ENCODE measurements around the gene CEACAM5.
"Not testable (repeated sequence)": the region's sequence is repeated elsewhere in the genome, so short reads cannot be mapped to it uniquely, and the experiment has no call there.

Gene CEACAM5

DNA sequence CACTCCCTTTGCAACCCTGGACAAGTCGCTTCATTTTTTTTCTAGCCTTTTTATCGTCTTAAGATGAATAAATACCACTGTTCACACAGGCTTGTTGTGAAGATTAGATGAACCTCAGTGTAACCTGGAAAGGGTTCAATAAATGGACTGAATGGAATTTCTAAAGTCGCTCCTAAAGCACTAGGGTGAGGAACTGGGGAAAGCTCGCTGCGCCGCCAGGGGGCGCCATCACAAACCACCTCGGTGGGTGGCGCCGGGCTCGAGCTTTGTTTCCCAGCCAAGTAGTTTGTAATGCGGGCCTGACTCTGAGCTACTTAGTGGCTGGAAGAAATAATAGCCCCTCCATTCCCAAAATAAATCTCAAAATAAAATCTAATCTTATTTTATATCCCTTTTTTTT, 44.7 kb downstream of the CEACAM5 start:
- no peak for DNase-seq (ENCODE audit: low read depth, low spot score)
- TF ChIP-seq, protein P1, sequence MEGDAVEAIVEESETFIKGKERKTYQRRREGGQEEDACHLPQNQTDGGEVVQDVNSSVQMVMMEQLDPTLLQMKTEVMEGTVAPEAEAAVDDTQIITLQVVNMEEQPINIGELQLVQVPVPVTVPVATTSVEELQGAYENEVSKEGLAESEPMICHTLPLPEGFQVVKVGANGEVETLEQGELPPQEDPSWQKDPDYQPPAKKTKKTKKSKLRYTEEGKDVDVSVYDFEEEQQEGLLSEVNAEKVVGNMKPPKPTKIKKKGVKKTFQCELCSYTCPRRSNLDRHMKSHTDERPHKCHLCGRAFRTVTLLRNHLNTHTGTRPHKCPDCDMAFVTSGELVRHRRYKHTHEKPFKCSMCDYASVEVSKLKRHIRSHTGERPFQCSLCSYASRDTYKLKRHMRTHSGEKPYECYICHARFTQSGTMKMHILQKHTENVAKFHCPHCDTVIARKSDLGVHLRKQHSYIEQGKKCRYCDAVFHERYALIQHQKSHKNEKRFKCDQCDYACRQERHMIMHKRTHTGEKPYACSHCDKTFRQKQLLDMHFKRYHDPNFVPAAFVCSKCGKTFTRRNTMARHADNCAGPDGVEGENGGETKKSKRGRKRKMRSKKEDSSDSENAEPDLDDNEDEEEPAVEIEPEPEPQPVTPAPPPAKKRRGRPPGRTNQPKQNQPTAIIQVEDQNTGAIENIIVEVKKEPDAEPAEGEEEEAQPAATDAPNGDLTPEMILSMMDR (IDR thresholded peaks at IDR 0.05; ENCODE audit: insufficient read depth, low read length, missing control alignments) = peak; percentile 57
- POLR2A ChIA-PET = no interaction called here
- H3K4me3 ChIP-seq (ENCODE audit: low read depth, low read length) = no peak overlapping the region
- CTCF ChIA-PET = interaction anchor here (0.6 to 4.9 kb wide), 21 partner anchors 10 to 312 kb away, joined by 3 to 41 read pairs (median 4); no protein-coding TSS in a partner anchor

DNA sequence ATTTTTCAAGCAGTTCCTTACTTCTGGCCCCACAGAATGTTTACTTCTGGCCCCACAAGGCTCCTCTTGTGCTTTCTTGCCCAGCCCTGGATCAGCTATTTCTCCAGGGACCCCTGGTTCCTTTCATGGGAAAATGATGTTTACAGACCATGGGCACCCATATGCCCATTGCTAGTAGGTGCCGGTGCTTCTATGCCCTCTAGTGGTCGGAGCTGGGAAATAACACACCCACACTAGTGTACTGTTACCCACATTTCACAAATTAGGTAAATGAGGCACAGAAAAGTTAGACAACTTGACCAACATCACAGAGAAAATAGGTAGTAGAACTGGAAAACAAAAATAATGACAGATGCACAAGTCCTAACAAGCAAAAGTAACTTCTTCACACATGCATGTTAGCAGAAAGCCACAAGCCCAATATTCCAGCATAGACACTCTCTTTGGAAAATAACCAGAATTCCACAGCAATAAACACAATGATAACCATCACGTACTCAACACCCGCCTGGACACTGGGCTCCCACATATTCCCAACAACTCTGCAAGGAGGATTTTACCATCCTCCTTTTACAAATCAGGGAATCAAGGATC, 45.6 kb downstream of the CEACAM5 start:
- CTCF ChIA-PET = interaction anchor here (0.7 to 4.9 kb wide), 20 partner anchors 10 to 114 kb away, joined by 3 to 41 read pairs (median 4); no protein-coding TSS in a partner anchor
- TF ChIP-seq, protein P1 (IDR thresholded peaks at IDR 0.05; ENCODE audit: insufficient read depth, low read length, missing control alignments) = peak; percentile 58

DNA sequence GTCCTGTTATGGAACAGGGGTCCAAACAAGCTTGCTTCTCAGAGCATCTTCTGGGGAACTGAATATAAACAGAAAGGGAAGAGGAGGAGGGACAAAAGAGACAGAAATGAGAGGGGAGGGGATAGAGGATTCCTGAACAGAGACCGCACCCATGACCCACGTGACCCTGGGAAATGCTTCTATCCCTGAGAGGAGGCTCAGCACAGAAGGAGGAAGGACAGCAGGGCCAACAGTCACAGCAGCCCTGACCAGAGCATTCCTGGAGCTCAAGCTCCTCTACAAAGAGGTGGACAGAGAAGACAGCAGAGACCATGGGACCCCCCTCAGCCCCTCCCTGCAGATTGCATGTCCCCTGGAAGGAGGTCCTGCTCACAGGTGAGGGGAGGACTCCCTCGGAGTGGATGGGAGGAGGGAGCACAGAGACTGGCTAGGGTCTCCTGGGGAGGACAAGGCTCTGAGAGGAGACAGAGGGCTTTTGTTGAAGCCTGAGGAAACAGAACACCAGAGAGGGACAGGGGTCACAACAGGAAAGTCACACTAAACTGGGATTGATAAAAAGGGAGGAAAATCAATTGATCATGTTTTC, 47.0 kb downstream of the CEACAM5 start, which contains the start of gene CEACAM6:
CEACAM6 (plus strand) TSS at position 203 of the 586 bp plus-strand sequence; CDS start at position 312, 109 bp downstream.
- CTCF ChIA-PET = interaction anchor here (1.0 to 4.9 kb wide), 7 partner anchors 15 to 115 kb away, joined by 3 to 41 read pairs (median 12); no protein-coding TSS in a partner anchor
- no peak within 1 kb of the TSS for H3K4me3 ChIP-seq (ENCODE audit: low read depth, low read length)
- POLR2A ChIA-PET = no interaction called here
- TF ChIP-seq, protein P1 (IDR thresholded peaks at IDR 0.05; ENCODE audit: insufficient read depth, low read length, missing control alignments) = no peak
- no peak for DNase-seq (ENCODE audit: low read depth, low spot score)

More for the DNA sequence above, 45.6 kb downstream of the CEACAM5 start:
- no peak overlapping the region for H3K4me3 ChIP-seq (ENCODE audit: low read depth, low read length)
- POLR2A ChIA-PET = no interaction called here
- DNase-seq (ENCODE audit: low read depth, low spot score) = no peak

DNA sequence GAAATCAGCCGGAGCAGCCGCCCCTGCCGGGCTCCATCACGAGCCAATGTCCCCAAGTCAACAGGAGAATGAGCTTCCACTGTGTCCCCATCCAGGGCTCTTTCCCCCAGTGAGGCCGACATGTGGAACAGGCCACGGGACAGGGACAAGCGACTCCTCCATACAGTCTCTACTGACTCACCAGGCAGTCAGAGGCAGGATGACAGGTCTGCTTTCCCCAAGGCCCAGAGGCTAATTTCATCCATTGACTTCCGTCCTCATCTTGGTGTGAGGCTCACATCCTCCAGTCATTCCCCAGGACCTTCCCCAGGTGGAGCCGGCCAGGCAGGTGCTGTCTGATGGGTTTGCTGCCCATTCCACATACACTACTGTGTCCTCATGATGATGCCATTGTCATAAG, 50.4 kb downstream of the CEACAM5 start:
- TF ChIP-seq, protein P1 (IDR thresholded peaks at IDR 0.05; ENCODE audit: insufficient read depth, low read length, missing control alignments) = no peak
- H3K4me3 ChIP-seq (ENCODE audit: low read depth, low read length) = no peak overlapping the region
- ChIA-PET POLR2A (no interaction called here), CTCF (no interaction called here)
- DNase-seq (ENCODE audit: low read depth, low spot score) = no peak

DNA sequence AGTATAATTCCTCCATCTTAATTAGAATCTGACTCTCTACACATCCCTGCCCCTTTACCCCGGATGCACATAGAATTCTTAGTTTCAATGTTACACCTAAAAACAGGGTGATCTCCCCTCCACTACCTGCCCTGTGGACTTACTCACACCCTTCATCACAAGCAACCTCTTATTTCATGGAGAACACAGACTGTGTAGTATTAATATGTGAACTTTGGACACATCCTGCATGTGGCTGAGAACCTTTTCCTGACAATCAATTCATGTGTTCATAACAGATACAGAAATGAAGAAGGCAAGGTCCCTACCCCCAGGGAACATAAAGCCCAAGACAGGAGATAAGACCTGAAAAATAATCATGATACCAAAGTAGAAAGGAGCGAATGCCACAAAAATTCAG, 58.7 kb downstream of the CEACAM5 start:
- POLR2A ChIA-PET = no interaction called here
- CTCF ChIA-PET = interaction anchor here (1.7 kb wide), 1 partner anchor 13 kb away, joined by 4 read pairs; no protein-coding TSS in a partner anchor

DNA sequence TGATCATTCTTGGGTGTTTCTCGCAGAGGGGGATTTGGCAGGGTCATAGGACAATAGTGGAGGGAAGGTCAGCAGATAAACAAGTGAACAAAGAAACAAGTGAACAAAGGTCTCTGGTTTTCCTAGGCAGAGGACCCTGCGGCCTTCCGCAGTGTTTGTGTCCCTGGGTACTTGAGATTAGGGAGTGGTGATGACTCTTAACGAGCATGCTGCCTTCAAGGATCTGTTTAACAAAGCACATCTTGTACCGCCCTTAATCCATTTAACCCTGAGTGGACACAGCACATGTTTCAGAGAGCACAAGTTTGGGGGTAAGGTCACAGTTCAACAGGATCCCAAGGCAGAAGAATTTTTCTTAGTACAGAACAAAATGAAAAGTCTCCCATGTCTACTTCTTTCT, 59.7 kb downstream of the CEACAM5 start:
- H3K4me3 ChIP-seq (ENCODE audit: low read depth, low read length); DNase-seq (ENCODE audit: low read depth, low spot score); POLR2A ChIA-PET: not testable (repeated sequence)
- CTCF ChIA-PET = interaction anchor here (1.7 kb wide), 1 partner anchor 14 kb away, joined by 4 read pairs; no protein-coding TSS in a partner anchor

More for the DNA sequence above, 58.7 kb downstream of the CEACAM5 start:
- H3K4me3 ChIP-seq (ENCODE audit: low read depth, low read length) = no peak overlapping the region
- TF ChIP-seq, protein P1 (IDR thresholded peaks at IDR 0.05; ENCODE audit: insufficient read depth, low read length, missing control alignments) = no peak
- no peak for DNase-seq (ENCODE audit: low read depth, low spot score)
